GM18951 (cell line): ENCODE data around the gene PLA2G4A.

ENCODE experiments used
- POLR2A ChIP-seq: IDR thresholded peaks from 4 replicates; pipeline ENCODE4 v1.6.1; 2011; ENCODE audit warnings: mild to moderate bottlenecking; ENCODE audit not compliant: insufficient read length, insufficient read depth; ENCODE audit errors: extremely low read depth
- in situ Hi-C: fragments of 300-500 bp; cut with MboI; formaldehyde crosslinking; loops from one replicate; pipeline ENCODE4 v1.12.0; 2022; ENCODE audit warnings: low sequenced_read_pairs, mixed read lengths, inconsistent platforms; ENCODE audit not compliant: unreplicated experiment

Gene PLA2G4A

GRCh38 chr1:186843931-186844330, 15.2 kb downstream of the PLA2G4A start:
- in situ Hi-C loops: no loop called here
- no peak for TF ChIP-seq POLR2A

DNA sequence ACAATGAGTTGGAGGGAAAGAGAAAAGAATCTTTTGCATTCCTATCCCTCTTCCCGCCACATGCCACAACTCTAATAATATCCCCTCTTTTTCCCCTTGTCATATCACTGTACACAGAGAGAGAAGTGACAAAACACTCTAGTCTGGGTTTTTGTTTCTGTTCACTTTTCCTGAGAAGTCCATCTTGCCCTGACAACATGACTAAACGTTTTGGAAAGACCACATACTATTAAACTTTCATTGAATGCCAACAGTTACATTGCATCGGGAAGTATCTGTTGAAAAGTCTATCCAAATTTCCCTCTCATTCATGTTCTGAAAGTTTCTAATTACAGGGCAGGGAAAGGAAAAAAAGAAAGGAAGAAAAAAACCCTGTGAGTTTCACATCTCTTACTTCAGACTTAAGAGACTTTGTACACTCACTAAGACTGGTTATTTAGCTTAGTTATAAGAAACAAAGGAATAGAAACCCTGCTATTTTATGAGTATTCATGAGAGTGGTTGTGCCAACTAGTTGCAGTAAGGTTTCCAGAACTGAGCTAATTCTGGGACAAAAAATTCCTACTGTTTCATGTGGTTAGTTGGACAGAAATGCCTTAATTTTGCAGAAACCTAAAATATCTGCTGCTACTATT, 16.9 kb downstream of the PLA2G4A start:
- TF ChIP-seq POLR2A: no peak
- in situ Hi-C loops: no loop called here

- no peak for TF ChIP-seq POLR2A
- in situ Hi-C loops: no loop called here
These were observed 19.9 kb downstream of the PLA2G4A start for GRCh38 chr1:186848509-186849130.

GRCh38 chr1:186849271-186849671, 20.5 kb downstream of the PLA2G4A start:
- in situ Hi-C loops: no loop called here
- no peak for TF ChIP-seq POLR2A

GRCh38 chr1:186849826-186850225, 21.1 kb downstream of the PLA2G4A start:
- TF ChIP-seq POLR2A: no peak
- in situ Hi-C loops: no loop called here

- TF ChIP-seq POLR2A: no peak
- in situ Hi-C loops: no loop called here
These were observed 25.4 kb downstream of the PLA2G4A start for GRCh38 chr1:186854102-186854501.

DNA sequence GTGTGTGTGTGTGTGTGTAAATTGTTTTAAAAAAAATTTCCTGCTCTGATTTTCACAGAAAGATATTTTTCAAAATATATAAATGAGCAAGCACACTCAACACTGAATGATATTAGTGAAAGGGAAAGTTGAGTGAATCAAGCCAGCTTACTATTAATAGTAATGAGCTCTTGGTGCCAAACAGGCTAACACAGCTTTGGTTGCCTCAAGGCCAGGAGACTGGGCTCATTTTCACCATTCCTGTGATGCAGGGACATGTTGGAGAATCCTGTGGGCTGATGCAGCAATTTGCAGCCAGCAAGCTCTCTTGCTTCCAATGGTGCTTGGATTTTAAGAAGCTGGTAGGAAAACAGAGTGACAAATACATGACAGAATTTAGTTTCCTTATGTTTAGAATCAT, 30.2 kb downstream of the PLA2G4A start:
- in situ Hi-C loops: no loop called here
- no peak for TF ChIP-seq POLR2A

DNA sequence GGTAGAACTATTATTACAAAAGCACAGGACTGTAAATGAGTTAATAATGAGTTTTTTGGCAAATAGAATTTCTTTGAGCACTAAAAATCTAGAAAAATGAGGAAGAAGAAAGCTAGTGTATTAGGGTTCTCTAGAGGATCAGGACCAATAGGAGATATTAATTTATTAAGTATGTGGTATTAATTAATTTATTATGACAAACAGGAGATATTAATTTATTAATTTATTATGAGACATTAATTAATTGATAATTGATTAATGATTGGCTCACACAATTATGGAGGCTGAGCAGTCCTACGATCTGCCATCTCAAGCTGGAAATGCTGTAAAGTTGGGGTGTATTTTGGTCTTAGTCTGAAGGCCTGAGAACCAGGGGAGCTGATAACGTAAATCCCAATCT, 31.2 kb downstream of the PLA2G4A start:
- no peak for TF ChIP-seq POLR2A

GRCh38 chr1:186864296-186864695, 35.5 kb downstream of the PLA2G4A start:
- TF ChIP-seq POLR2A: no peak
- in situ Hi-C loops: no loop called here

More for the DNA sequence above, 31.2 kb downstream of the PLA2G4A start:
- in situ Hi-C loops: no loop called here

DNA sequence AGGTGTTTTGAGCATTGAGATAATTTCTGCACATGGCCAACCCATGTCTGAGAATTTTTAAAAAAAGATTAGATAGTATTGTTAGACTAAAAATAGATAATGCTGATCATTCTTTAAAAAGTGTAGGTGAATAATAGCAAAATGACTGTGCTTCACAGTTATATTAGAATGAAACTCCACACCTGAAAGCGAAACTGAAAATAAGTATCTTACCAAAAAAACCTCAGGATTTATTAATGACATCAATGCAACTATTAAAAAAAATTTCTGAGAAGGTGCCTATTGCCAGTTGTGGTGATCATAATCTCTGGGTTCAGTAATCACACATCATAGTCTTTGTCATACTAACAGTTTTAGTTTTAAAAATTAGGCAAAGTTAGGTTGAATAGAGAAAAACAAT, 36.5 kb downstream of the PLA2G4A start:
- in situ Hi-C loops: no loop called here
- TF ChIP-seq POLR2A: no peak

DNA sequence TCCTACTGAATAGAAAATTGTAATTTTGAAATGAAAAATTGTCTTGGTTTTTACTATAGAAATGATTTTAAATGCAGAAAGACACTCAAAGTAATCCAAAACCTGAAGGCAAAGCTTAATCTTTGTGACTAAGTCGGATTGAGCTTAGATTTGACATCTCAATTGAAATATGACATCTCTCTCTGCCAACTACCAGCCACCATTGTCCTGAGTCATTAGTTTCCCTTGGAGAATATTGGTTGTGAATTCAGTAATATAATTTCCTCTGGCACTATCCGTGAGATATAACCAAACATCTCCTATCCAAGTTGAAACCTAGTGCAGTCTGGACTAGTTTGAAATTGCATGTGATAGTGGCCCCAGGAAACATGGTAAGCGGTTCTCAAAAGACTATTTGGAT, 37.1 kb downstream of the PLA2G4A start:
- in situ Hi-C loops: no loop called here

DNA sequence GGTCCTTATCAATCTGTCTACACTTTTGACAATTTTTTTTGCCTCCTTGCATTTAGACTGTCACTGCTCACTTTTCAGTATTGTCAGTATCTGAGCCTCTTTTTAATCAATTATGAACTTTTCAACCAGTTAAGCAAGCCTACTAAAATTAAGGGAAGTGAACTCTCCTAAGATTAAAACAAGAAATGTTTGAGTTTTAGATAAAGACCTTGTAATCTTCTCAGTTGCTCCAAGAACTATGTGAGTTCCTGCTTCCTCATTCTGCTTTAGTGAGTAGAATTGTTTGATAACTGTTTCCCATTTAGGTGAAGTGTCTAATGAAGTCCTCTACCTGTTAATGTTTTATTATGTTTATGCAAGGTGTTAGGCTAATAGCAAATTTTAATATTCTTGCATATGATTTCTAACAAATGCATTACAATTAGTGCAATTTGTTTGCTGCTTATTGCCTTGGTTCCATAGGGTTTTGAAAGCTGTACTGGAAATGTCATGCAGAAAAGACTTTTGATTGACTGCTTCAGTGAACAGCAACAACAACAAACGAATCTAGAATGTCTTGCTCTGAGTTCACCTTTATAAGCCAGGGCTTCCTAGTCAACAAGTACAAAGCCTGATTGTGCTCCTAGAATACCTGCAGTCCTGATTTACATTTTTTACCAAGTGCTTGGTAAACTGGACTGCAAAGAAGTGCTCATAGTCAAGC, 40.9 kb downstream of the PLA2G4A start:
- TF ChIP-seq POLR2A: no peak
- in situ Hi-C loops: no loop called here

More for the DNA sequence above, 37.1 kb downstream of the PLA2G4A start:
- no peak for TF ChIP-seq POLR2A

GRCh38 chr1:186871784-186872183, 43.0 kb downstream of the PLA2G4A start:
- TF ChIP-seq POLR2A: no peak
- in situ Hi-C loops: no loop called here

- in situ Hi-C loops: no loop called here
- TF ChIP-seq POLR2A: no peak
These were observed 43.5 kb downstream of the PLA2G4A start for GRCh38 chr1:186872291-186872690.
